SU-DHL-6 (cell line): ENCODE results near the gene USP6NL.
A peak's percentile ranks its signal among the peaks of the same experiment; 100 is the strongest.

Experiments used
- H2AFZ ChIP-seq: fragments of 200-600 bp; sonication (generic); 2 replicates; pipeline ENCODE4 v1.6.1; 2014; ENCODE audit warnings: low read depth, mild to moderate bottlenecking, moderate library complexity, mixed read lengths, antibody characterized with exemption, low read length; ENCODE audit not compliant: severe bottlenecking
- H3F3A ChIP-seq: fragments of 200-600 bp; shearing (Covaris generic); 2 replicates; pipeline ENCODE4 v1.6.0; 2016; ENCODE audit warnings: antibody characterized with exemption, mild to moderate bottlenecking; ENCODE audit not compliant: insufficient read depth
- H3K27ac ChIP-seq: fragments of 200-600 bp; sonication (generic); 2 replicates; pipeline ENCODE4 v1.5.1; 2016; ENCODE audit warnings: low read depth, mild to moderate bottlenecking, low read length, moderate library complexity, mixed read lengths
- H3K27me3 ChIP-seq: fragments of 200-600 bp; sonication (generic), shearing (Covaris generic); 2 replicates; pipeline ENCODE4 v1.6.0; 2014; ENCODE audit warnings: mild to moderate bottlenecking, low read length
- H3K36me3 ChIP-seq: fragments of 200-600 bp; sonication (generic); 2 replicates; pipeline ENCODE4 v1.6.1; 2014; ENCODE audit warnings: mild to moderate bottlenecking, low read length, mixed read lengths
- H3K4me2 ChIP-seq: fragments of 300-600, 200-600 bp; shearing (Covaris generic), sonication (generic); 2 replicates; pipeline ENCODE4 v1.6.0; 2014; ENCODE audit warnings: low read length, low read depth, mild to moderate bottlenecking; ENCODE audit not compliant: poor library complexity, severe bottlenecking
- H3K4me3 ChIP-seq: fragments of 200-600 bp; sonication (generic); 2 replicates; pipeline ENCODE4 v1.5.1; 2014; ENCODE audit warnings: antibody characterized with exemption, low read length, mild to moderate bottlenecking, mixed read lengths; ENCODE audit not compliant: insufficient read depth, poor library complexity, severe bottlenecking
- H3K79me2 ChIP-seq: fragments of 200-600 bp; sonication (generic); 2 replicates; pipeline ENCODE4 v1.6.1; 2014; ENCODE audit warnings: mild to moderate bottlenecking, low read length, moderate library complexity; ENCODE audit not compliant: insufficient read depth
- H3K9ac ChIP-seq: fragments of 200-600 bp; sonication (generic); 2 replicates; pipeline ENCODE4 v1.7.0; 2014; ENCODE audit warnings: mild to moderate bottlenecking, low read length
- H3K9me2 ChIP-seq: fragments of 200-600 bp; sonication (generic); replicated peaks from 2 replicates; pipeline ENCODE4 v1.6.1; 2014; ENCODE audit warnings: low read length; ENCODE audit not compliant: insufficient read depth
- H3K9me3 ChIP-seq: fragments of 200-600 bp; sonication (generic); 2 replicates; pipeline ENCODE4 v1.6.1; 2014; ENCODE audit warnings: low read length, mixed read lengths; ENCODE audit not compliant: insufficient read depth
- H4K20me1 ChIP-seq: fragments of 200-600 bp; sonication (generic); 2 replicates; pipeline ENCODE4 v1.6.1; 2014; ENCODE audit warnings: low read depth, mild to moderate bottlenecking, antibody characterized with exemption, low read length, moderate library complexity, mixed read lengths
- EZH2phosphoT487 ChIP-seq: fragments of 200-600 bp; sonication (generic), shearing (Covaris generic); conservative IDR thresholded peaks from 2 replicates; pipeline ENCODE4 v1.6.1; 2018; ENCODE audit warnings: mild to moderate bottlenecking, antibody characterized with exemption, low read length, moderate library complexity, mixed read lengths
- TF ChIP-seq, protein P1 (sequence below): fragments of 200-600 bp; sonication (generic); IDR thresholded peaks from one replicate; pipeline ENCODE4 v1.5.1; 2017; ENCODE audit warnings: antibody characterized with exemption, mild to moderate bottlenecking, low read length, moderate library complexity; ENCODE audit not compliant: insufficient read depth, poor library complexity, severe bottlenecking

The USP6NL gene

DNA sequence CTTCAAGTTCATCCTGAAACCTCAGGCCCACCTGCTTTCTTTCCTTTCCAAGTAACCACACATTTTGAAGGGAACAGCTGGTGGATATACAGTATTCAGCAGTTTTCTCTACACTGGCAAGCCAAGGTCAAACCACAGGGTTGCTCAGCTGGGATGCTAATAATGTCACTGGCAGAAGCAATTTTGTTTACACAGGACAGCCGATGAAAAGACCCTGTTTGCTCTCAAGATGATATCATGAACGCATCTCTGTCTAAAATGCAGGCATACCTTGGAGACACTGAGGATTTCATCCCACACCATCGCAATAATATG is 186.2 kb downstream of the USP6NL start:
- TF ChIP-seq, protein P1, sequence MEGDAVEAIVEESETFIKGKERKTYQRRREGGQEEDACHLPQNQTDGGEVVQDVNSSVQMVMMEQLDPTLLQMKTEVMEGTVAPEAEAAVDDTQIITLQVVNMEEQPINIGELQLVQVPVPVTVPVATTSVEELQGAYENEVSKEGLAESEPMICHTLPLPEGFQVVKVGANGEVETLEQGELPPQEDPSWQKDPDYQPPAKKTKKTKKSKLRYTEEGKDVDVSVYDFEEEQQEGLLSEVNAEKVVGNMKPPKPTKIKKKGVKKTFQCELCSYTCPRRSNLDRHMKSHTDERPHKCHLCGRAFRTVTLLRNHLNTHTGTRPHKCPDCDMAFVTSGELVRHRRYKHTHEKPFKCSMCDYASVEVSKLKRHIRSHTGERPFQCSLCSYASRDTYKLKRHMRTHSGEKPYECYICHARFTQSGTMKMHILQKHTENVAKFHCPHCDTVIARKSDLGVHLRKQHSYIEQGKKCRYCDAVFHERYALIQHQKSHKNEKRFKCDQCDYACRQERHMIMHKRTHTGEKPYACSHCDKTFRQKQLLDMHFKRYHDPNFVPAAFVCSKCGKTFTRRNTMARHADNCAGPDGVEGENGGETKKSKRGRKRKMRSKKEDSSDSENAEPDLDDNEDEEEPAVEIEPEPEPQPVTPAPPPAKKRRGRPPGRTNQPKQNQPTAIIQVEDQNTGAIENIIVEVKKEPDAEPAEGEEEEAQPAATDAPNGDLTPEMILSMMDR = no peak
- TF ChIP-seq EZH2phosphoT487 = no peak
- H3K4me2 ChIP-seq = no peak overlapping the region
- H3K9ac ChIP-seq = no peak overlapping the region
- H3K36me3 ChIP-seq = no peaks in the 10 kb centered on the region
- H3K9me2 ChIP-seq = no peaks in the 10 kb centered on the region
- no peaks in the 10 kb centered on the region for H3K27me3 ChIP-seq
- no peak overlapping the region for H3K27ac ChIP-seq
- H2AFZ ChIP-seq = no peak overlapping the region
- H3K9me3 ChIP-seq = no peaks in the 10 kb centered on the region
- H3F3A ChIP-seq = no peaks in the 10 kb centered on the region
- H4K20me1 ChIP-seq = no peaks in the 10 kb centered on the region
- H3K79me2 ChIP-seq = no peaks in the 10 kb centered on the region
- H3K4me3 ChIP-seq = no peak overlapping the region

DNA sequence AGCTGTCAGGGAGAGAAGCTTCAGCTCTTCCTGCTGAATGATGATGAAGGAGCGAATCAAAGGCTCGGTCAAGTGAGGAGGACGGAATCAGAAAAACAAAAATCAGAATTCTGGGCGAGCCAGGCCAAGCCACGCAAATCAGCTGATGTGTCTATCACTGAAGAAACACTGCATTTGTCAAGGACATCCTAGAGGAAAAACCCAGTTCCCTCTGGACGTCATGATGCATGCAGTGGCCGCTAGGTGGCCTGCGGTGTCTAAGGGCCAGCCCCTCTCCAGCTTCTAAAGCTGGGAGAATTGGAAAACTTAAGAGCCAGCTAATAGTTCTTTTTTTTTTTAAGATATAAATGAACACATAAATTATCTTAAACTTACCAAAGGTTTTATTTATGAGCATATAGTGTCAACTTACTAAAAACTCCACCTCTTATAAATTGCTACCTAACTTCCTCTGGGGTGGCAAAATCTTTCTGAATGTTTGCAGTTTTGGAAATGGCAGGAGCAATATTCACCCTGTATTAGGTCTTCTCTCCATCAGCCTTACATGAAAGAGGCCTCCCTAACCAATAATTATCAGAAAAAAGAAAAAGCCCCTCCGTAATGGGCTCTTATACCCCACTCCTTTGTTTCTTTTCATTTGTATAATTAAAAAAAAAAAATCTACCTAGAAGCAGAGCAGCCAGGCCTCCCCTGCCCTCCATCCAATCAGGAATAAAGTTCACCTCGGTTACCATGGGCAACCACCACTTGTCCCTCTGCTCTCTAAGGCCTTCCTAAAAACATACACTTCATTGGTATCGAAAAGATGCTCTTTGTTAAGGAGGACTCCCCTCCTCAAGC is 186.8 kb downstream of the USP6NL start:
- Histone ChIP-seq H3K36me3 (no peaks in the 10 kb centered on the region), H3K9me3 (no peaks in the 10 kb centered on the region; the same call in 1 of the 2 replicates), H3K9me2 (no peaks in the 10 kb centered on the region), H3K4me3 (no peak overlapping the region), H3K27ac (no peak overlapping the region), H3K9ac (no peak overlapping the region), H4K20me1 (no peaks in the 10 kb centered on the region), H3K27me3 (no peaks in the 10 kb centered on the region), H3K4me2 (no peak overlapping the region), H2AFZ (no peak overlapping the region), H3K79me2 (no peaks in the 10 kb centered on the region), H3F3A (no peaks in the 10 kb centered on the region)
- no peak for TF ChIP-seq EZH2phosphoT487
- TF ChIP-seq, protein P1 = peak; percentile 89

DNA sequence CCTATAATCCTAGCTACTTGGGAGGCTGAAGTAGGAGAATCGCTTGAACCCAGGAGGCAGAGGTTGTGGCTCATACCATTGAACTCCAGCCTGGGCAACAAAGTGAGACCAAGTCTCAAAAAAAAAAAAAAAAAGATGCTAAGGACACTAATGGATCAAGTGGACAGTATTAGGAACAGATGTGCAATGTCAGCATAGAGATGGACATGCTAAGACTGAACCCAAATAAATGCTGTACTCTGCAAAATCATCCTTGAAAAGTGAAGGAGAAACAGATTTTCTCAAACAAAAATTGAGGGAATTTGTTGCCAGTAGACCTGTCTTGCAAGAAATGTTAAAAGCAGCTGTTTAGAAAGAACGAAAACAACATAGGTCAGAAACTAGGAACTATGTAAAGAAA is 194.5 kb downstream of the USP6NL start:
- no peak overlapping the region for H3K27ac ChIP-seq
- H3K36me3 ChIP-seq = 0 out of 2 replicates have a peak, but pooled peaks cover 4% of the 10 kb centered on the region
- H3K9me2 ChIP-seq = no peaks in the 10 kb centered on the region
- no peak overlapping the region for H2AFZ ChIP-seq
- no peaks in the 10 kb centered on the region for H3K79me2 ChIP-seq
- H3K9me3 ChIP-seq = no peaks in the 10 kb centered on the region; the same call in 1 of the 2 replicates
- H3K4me3 ChIP-seq = no peak overlapping the region
- H4K20me1 ChIP-seq = no peaks in the 10 kb centered on the region
- no peaks in the 10 kb centered on the region for H3F3A ChIP-seq
- TF ChIP-seq EZH2phosphoT487 = no peak
- TF ChIP-seq, protein P1 = no peak
- H3K27me3 ChIP-seq = no peaks in the 10 kb centered on the region
- H3K4me2 ChIP-seq = no peak overlapping the region
- H3K9ac ChIP-seq = no peak overlapping the region
